ENCODE data around the gene TNS2.

DNA sequence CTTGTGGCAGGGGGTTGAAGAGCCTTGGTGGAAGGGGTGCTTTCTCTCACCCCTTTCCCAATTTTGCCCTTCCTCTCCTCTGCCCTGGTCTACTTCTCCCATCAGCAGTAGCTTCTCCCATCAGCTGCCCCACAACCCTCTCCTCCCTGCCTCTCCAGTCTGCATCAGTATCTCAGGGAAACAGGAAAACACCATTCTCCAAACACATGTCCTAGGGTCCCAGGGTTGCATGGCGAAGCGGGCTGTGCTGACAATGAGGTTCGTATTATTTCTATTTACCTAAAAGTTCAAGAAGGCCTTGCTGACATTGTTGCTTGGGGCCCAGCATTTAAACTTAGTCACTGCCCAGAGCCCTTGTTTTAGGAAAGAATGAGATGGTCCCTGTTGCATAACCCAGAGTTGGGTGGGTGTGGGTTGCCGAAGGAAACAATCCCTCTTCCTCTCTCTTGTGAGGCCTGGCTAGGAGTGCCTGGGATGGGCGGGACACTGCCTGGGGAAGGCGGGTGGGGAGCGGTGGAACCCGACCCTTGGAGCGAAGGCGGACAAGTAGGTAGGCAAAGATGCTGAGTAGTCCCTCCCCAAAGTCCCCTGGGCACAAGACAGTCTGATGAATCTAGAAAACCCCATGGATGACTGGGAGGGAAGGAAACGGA is 46.4 kb downstream of the TNS2 start:
- no peak for TF ChIP-seq JUN (IDR thresholded peaks at IDR 0.05; ENCODE audit: borderline replicate concordance, low read depth, low read length)
- TF ChIP-seq JUN (CRISPR knock-in tag; IDR thresholded peaks at IDR 0.05; ENCODE audit: borderline replicate concordance) = no peak
- no peak for TF ChIP-seq ETV6 (IDR thresholded peaks at IDR 0.05; ENCODE audit: borderline replicate concordance in 1 of 2, low read depth in 2 of 2, low read length in 1 of 2)
- TF ChIP-seq ETV6 (CRISPR knock-in tag; IDR thresholded peaks at IDR 0.05; ENCODE audit: borderline replicate concordance) = no peak
- no peak for TF ChIP-seq MAFF (IDR thresholded peaks at IDR 0.05; ENCODE audit: low read length)
